SKM-1 (cell line): ENCODE results near the gene KCNE1.
A peak's percentile ranks its signal among the peaks of the same experiment; 100 is the strongest.
"Not testable (repeated sequence)": the region's sequence is repeated elsewhere in the genome, so short reads cannot be mapped to it uniquely, and the experiment has no call there.

Experiments used
- DNase-seq: peaks from one replicate; lab custom pipeline; 2025; ENCODE audit not compliant: unreplicated experiment; lab: John Stamatoyannopoulos, UW

The KCNE1 gene

DNA sequence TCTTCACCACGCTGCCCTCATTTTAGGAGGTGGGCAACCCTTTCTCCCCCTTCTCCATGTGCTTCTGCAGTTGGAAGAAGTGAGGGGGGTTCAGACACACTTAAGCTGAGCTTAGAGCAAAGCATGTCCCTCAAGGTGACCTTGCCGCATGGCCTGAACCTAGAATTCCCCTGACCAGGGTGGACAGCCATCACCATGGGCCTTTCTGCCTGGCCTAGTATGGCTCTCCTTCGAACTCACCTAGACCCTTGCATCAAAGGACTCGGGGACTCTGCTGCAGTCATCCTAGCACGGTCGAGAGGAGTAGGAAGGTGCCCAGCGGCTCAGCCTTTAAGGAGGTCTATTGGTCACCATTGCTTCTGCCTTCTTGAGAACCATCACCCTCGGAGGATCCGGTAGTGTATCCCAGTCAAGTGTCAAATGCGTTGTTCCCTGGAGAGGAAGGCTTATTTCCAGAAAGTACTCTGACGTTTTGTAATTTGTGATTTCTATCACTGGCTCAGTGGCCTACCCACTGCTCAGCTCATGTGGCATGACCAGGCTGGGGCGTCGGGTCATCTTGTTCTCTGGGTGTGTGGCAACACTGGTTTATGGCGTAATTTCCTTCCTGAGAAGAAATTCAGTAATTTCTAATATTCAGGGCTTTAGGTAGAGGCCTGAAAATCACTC is at the start of gene KCNE1:
Gene KCNE1, minus strand, starts transcription at position 424 of the 669 bp plus-strand sequence. CDS start 62,576 bp downstream, outside the sequence.
- peak; percentile 49 for DNase-seq

DNA sequence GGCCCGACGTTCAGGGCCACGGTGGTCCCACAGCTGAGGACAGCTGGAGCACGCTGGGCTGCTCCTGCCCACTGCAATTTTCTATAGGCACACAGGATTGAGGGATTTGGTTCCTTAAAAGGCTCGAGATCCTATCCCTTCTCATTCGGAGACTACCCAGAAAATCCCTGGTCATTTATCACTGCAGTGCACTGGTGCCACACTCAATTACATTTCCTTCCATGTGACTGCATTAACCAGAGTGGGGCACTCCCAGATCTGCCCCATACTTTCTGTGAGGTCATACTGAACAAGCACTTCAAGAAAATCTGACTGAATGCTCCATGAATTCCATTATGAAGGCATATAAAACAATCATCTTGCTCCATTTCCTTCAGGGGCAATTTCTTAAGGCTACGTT is 49.8 kb upstream of the KCNE1 start:
- DNase-seq = no peak

DNA sequence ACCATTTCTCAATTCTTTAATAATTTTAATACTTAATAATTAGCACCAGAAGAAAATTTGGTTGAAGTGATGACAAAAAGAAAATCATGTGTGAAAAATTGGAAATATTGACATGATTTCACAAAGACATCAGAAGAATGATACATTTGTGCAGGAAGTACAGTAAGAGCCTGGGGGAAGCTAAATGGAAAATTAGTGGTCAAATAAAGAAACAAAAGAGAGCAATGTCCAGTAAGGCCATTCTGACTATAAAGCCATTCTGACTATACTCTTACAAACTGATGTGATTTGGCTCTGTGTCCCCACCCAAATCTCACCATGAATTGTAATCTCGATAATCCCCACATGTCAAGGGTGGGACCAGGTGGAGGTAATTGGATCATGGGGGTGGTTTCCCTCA is 48.6 kb upstream of the KCNE1 start:
- no peak for DNase-seq

DNA sequence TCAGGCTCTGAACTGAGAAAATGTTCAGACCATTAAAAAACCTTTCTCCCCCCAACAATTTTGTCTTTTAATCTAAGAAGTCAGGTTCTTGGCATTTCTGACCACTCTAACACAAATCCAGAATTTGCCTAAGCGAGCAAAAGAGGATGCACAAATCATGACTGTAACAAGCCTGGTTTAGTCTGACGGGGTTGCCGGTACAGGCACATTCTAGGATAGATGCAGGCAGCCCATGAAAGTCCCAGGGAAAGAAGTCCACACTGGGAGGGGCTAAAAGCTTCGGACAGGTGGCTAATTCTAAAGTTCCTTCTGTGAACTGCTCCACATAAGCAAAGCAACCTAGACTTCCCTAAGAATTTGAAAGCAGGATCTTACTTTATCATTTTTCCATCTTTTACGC is 48.0 kb upstream of the KCNE1 start:
- DNase-seq = no peak

DNA sequence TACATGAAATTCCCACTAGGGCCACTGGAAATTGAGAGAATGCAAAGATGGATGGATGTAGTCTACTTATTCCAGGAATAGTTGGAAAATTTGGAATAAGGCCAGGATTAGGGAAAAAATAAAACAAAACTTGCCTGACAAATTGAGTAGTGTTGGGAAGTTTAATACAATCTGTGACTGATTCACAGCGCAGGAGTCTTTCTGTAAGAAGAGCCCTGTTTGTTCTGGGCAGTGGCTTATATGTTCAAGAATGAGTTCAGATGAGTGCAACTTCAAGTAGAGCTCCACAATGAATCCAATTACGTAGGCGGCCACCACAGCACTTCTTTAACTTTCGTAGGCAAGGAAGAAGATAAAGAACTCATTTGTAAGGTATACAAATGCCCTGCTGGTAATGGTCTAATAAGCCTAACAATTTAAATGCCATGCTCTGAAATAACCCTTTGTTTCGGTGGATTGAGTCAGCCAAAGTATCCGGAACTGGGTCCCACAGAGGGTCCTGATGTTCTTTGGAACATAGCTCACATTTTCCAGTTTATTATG is 47.1 kb upstream of the KCNE1 start:
- no peak for DNase-seq

DNA sequence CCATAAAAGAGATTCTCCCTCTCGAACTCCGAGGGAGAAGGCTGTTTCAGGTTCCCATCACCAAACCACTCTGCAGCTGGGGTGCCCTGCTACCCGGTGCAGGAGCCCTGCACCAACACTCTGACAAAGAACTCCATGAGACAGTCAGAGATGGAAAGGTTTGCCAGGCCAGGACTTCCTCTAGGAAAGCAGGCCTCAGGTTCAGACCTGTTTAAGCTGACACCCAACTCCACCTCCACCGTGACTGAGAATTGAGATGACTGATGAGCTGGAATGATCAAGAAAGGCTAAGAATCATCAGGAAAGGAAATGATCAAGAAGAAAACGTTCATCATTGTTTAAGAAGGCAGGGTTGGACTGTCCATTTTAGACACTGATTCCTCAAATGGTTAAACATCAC is 46.2 kb upstream of the KCNE1 start:
- DNase-seq = no peak

DNA sequence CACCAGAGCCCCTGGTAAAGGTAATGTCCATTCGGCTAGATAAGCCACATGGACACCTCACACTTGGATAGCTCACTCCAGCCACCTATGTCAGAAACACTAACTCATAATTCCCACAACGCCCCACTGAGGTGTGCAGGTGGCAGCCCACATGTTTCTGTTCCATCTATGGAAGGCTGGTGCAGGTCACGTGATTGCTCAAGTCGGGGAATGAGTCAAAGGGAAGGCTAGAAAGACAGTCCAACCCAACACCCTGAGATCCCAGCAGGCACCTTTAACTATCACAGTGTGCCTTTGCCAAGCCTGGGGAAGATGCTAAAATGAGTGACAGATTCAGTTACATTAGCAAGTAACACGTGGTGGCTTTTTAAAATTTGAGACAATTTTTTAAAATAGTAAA is 45.3 kb upstream of the KCNE1 start:
- no peak for DNase-seq

DNA sequence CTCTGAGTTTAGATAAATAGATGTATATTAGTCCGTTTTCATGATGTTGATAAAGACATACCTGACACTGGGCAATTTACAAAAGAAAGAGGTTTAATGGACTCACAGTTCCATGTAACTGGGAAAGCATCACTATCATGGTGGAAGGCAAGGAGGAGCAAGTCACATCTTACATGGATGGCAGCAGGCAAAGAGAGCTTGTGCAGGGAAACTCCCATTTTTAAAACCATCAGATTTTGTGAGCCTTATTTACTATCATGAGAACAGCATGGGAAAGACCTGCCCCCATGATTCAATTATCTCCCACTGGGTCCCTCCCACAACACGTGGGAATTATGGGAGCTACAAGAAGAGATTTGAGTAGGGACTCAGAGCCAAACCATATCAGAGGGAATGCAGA is 42.7 kb upstream of the KCNE1 start:
- not testable (repeated sequence) for DNase-seq

DNA sequence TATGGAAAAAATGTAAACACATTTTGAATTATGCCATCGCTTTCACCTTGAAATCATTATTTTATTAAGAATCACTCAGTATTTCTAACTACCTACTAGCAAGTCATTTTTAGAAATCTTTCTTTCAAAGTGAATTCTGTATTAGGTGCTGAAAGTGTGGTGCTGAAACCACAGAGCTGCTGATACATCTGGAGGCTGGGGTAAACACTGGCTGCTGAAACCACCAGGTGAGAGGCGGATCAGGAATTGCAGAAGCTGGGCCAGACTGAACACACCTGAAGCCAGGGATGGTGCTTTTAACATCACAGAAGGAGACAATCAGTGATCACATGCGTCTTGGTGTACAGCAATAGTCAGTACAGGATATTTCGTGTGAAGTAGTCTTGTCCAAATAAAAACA is 42.2 kb upstream of the KCNE1 start:
- no peak for DNase-seq

DNA sequence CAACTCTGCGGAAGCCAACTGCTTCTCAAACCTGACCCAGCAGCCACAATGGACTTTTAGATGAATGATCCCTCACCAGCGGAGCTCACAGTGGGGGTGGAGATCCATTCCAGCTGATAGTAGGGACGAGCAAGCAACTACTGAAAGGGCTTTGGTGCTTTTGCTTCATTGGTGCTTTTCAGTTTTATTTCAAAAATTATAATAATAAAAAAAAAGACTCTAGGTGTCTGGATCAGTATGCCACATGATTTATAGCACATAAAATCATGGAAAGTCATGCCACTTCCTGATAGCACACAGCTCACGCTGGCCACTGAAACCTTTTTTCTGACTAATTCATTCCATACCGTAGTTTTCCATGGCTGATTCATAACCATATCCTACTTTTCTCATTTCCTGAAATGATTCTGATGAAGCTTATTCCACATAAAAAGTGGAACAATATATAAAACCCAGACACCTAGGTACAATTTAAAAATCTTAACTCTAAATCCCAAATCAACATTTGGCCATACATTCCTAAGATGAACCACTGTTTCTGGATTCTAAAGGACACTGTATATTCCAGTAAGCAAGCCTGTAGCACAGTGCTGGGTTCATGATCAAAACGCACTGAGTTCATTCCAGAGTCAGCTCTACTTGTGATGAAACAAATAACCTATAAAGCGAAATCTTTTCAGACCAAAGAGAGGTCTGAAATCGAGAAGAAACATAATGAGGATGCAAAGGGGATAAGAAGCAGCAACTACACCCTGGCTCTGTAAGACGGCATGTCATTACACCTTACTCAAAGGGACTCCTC is 41.3 kb upstream of the KCNE1 start:
- no peak for DNase-seq

DNA sequence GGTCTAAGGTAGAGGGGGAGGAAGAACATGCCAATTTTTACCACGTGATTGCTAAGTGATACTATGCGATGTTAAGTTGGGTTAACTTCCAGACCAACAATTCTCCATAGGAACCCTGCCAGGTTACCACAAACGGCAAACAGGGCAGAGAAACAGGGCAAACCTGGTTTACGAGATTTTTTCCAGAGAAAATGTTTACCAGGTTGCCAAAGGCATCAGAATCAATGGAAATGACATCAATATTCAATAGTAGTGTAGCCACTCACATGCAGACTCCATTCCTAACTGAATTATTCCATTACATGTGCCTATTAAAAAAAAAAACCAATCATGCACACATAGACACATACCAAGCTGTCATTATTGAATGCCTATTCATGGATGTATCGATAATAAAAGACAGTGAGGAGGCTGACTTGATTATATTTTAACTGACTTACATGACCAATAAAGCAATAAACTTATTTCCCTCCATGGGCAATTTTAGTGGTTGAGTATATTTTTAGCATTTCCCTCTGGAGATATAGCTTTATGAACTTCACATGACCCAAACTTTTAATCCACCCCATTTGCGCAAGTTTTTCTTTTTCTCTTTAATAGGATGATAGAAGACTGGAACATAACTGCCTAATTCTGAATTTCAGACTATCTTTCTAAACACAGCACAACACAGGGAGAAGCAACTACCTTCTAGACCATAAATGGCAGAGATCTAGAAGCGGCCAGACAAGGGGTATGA is 40.5 kb upstream of the KCNE1 start:
- DNase-seq = no peak

DNA sequence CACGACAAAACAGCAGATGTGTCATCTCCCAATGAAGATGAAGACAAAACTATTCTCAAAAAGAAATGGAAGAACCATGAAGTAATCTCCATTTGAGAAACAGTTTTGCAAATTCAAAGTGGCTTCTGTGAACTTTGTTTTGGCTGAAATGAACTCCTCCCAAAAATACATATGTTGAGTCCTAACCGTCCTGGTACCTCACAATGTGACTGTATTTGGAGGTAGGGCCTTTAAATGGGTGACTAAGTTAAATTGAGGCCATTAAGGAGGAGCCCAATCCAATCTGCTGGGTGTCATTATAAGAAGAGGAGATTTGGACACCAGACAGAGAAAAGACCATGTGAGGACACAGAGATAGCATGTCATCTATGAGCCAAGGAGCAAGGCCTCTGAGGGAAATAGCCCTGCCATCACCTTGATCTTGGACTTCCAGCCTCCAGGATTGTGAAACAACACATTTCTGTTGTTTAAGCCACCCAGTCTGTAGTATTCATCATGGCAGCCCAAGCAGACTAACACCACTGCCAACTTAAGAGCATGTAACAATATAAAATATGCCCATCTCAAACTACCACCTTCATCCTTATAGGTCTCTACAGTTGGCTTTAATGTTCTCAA is 38.3 kb upstream of the KCNE1 start:
- no peak for DNase-seq

DNA sequence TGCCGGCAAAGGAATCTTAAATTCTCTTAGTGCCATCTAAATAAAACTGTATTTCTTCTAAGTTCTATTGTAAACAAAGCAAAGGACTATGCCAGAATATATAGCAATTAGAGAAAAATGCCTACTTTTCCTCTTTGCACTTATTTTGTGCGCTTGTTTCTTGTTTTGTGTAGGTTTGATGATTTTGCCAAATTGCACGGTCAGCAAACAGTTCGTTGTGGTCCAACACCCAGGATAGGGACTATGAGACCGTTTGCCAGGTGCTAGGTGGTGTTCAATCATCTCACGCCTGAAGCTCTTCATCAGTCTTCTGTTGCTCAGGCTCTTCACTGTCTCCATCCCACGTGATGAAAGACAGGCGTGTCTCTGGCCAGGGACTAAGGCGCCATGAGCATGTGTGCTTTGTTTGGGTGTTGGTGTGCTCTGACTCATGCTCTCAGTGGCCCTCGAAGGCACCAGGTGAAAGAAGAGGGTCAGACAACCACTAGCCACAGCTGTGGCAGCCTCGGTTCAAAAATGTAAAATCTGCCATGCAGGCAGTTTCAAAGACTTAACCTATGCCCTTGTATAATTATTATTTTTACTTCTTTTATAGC is 36.9 kb upstream of the KCNE1 start:
- no peak for DNase-seq

DNA sequence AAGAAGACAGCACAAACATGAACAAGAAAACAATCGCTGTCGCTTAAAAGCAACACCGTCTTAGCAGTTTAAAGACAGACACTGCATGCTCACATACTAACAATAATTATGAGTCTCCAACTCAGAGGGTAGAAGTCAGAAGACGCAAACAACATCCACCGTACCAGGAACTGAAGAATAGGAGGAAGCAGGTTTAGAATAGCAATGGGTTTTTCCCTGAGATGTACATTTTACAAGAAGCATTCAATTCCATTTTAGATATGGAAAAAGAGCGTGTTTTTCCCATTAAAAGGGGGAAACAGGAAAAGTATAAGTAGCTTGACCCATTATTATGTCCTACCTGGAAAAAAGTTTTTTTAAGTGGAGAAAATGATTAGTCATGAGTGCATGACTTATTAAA is 34.5 kb upstream of the KCNE1 start:
- no peak for DNase-seq

DNA sequence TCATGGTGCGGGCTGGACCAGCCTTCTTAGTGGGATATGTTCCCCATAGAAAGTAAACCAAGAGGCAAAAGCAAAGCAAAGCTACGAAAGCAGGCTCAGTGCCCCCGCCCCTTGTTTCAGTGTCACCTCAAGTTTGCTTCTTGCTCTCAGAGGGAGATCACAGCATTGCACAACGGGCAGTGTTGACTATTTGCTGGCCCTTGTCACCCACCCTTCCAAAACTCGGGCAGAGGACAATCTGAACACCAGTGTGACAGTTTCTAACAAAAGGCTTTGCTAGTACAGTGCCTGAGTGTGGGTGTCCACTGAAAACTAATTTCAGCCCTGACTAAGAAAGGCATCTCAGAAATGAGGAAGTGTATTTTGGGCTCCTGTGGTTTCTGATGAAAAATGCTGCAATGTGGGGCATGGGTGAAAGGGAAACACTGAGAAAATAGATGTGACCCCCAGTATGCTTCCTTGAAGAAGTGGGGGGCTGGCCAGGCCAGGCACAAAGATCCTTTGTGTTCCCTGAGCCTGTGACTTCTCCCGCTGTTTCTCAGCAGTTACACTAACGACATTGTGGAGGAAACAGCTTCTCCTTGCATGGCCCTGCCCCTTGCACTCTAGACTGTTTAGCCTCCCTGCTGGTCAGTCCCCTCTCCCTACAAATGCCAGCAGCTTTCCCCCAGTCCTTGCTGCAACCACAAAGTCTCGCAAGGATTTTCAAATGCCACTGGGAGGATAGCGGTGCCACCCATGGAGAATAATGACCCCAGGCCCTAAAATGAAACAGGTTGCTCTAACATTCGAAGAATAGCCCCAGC is 33.3 kb upstream of the KCNE1 start:
- peak; percentile 90 for DNase-seq

DNA sequence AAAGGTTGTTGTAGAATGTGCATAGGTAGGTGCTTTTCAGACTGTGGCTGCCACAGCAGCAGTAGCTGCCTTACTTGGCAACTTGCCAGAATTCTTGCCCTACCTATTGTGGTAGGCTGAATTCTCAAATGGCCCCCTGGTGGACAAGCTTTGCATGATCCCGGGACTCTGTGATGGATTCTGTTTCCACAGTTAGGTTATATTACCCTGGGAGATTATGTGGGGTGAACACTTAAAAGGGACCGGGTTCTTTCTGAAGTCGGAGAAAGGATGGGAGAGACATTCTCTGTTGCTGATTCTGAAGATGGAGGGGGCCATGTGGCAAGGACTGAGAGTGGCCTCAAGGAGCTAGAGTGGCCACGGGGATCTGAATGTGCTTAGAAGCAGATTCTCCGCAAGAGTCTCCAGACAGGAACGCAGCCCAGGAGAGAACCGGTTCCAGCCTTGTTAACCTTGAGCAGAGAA is 32.1 kb upstream of the KCNE1 start:
- peak; percentile 73 for DNase-seq

DNA sequence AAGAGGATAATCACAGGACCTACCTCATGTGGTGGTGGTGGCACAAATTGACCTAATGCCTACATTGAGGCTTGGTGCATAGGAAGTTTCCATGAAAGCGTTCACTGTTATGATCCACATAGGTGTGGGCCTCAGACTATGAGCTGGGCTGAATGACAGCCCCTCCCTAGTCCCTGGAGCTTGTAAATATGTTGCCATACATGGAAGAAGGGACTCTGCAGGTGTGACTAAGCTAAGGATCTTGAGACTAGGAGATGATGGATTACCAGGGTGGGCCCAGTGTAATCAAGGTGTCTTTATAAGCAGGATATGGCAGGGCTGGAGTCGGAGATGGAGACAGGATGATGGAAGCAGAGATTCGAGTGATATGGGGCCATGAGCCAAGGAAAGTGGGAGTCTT is 31.0 kb upstream of the KCNE1 start:
- DNase-seq = no peak

DNA sequence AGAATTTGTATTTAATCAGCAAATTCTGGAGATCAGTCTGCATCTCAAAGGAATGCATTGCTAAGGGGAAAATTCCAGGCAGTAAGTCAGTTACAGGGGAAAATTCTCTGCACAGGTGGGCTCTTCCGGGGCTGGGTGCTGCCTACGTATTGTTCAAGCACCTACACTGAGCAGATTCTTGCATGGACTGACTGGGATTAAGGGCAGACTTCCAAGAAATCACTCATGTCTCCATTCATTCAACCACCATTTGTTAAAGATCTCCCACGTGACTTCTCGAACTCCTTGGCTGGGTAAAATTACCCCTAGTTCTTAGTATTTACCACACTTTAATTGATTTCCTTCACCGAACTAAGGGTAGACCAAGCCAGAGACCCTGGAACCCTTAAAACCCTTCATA is 28.2 kb upstream of the KCNE1 start:
- DNase-seq = no peak

DNA sequence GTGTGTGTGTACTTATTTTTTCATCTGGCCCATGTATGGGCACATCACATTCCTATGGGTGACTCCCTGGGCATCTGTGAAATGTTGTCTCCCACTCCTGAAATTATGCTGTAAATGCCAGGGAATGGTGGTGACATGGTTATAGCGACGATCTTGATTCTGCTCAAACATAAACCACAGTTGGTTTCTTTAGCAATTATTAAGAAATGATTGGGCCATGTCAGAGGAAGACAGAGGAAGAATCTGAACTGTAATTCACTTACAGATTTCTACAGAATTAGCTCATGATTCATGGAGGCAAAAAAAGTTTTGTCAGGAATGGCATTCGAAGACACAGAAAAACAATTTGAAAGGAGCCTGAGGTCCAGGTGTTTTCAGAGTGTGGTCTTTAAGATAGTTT is 25.8 kb upstream of the KCNE1 start:
- DNase-seq = no peak

DNA sequence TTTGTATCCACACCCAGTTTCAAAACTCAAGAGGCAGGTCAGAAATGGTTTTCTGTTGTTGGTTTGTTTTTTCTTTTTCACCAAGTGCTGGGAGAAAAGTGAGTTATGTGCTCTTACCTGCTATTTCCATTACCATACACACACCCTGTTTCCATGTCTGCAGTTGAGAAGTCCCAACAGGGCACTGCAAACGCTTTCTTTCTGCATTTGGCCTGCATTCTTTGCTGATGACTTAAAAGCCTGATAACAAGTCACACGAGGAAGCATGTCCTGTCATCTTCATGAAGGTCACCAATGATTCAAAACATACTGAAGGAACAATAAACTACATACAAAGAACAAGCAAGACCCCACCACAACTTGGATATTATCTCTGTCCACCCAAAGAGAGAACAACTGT is 24.8 kb upstream of the KCNE1 start:
- no peak for DNase-seq
